HEK293 (cell line): ENCODE results near the gene KRT74.

Source experiments
- ATF2 ChIP-seq: fragments of 450-650 bp; formaldehyde crosslinking; IDR thresholded peaks from 2 replicates; pipeline ENCODE4 v1.5.1; 2016; ENCODE audit warnings: missing biosample characterization, missing genetic modification characterization, low read depth
- CTCF ChIP-seq: fragments of 450-650 bp; formaldehyde crosslinking; IDR thresholded peaks from 2 replicates; pipeline ENCODE4 v1.5.1; 2016; ENCODE audit warnings: missing biosample characterization, missing genetic modification characterization
- REST ChIP-seq: fragments of 450-650 bp; formaldehyde crosslinking; IDR thresholded peaks from 2 replicates; pipeline ENCODE4 v1.5.1; 2016; ENCODE audit warnings: missing biosample characterization, missing genetic modification characterization
- ZFP37 ChIP-seq: fragments of 450-650 bp; formaldehyde crosslinking; IDR thresholded peaks from 2 replicates; pipeline ENCODE4 v1.5.1; 2016; ENCODE audit warnings: missing biosample characterization, missing genetic modification characterization
- ZNF513 ChIP-seq: fragments of 450-650 bp; IDR thresholded peaks from 2 replicates; pipeline ENCODE4 v1.5.1; 2018; ENCODE audit warnings: missing biosample characterization, missing genetic modification characterization
- ZNF747 ChIP-seq: fragments of 450-650 bp; formaldehyde crosslinking; IDR thresholded peaks from 2 replicates; pipeline ENCODE4 v1.5.1; 2016; ENCODE audit warnings: missing biosample characterization, missing genetic modification characterization

- TF ChIP-seq CTCF (tag by site-specific recombination) (no peak), REST (tag by site-specific recombination) (no peak), ZNF747 (tag by site-specific recombination) (no peak), ATF2 (tag by site-specific recombination) (no peak), ZNF513 (tag by site-specific recombination) (no peak), ZFP37 (tag by site-specific recombination) (no peak)
Observed at GRCh38 chr12:52559979-52560378, 13.7 kb downstream of the KRT74 start.
